Stimulated activated CD8-positive, alpha-beta memory T cell treated with anti-CD3 and anti-CD28 coated beads, Interleukin-4, amount 100 ng/mL, for 4 hours (primary cell): ENCODE data around the gene ITGB2.
A peak's percentile ranks its signal among the peaks of the same experiment; 100 is the strongest.
"Not testable (repeated sequence)": the region's sequence is repeated elsewhere in the genome, so short reads cannot be mapped to it uniquely, and the experiment has no call there.

Experiments used
- DNase-seq, 2 donors: peaks; one replicate each; pipeline ENCODE4 v3.0.0-alpha.2; 2020; ENCODE audit warnings: low read depth in 2 of 2, low spot score in 1 of 2

The ITGB2 gene

GRCh38 chr21:44942566-44942965, 21.9 kb upstream of the ITGB2 start:
- DNase-seq, result no peak

- DNase-seq, result no peak
Observed at GRCh38 chr21:44941567-44941966, 20.9 kb upstream of the ITGB2 start.

- DNase-seq, result no peak
Observed at GRCh38 chr21:44940116-44940631, 19.5 kb upstream of the ITGB2 start.

- peak; percentile 48 to 60 for DNase-seq
Observed at GRCh38 chr21:44939532-44940115, 18.9 kb upstream of the ITGB2 start, which contains the start of gene SLX9. TSS of gene SLX9 (plus strand) at chr21:44940029. CDS start at chr21:44940058, 29 bp downstream.

GRCh38 chr21:44938772-44939531, 18.3 kb upstream of the ITGB2 start:
- DNase-seq, result no peak

GRCh38 chr21:44935533-44935927, 14.8 kb upstream of the ITGB2 start:
- DNase-seq, result no peak

- no peak for DNase-seq
Observed at GRCh38 chr21:44934797-44935532, 14.3 kb upstream of the ITGB2 start.

- DNase-seq, result no peak
Observed at GRCh38 chr21:44934276-44934675, 13.6 kb upstream of the ITGB2 start.

GRCh38 chr21:44933918-44934260, 13.2 kb upstream of the ITGB2 start:
- DNase-seq, result no peak

- DNase-seq, result no peak
Observed at GRCh38 chr21:44933199-44933917, 12.7 kb upstream of the ITGB2 start.

GRCh38 chr21:44932408-44933181, 11.9 kb upstream of the ITGB2 start:
- no peak for DNase-seq

- no peak for DNase-seq
Observed at GRCh38 chr21:44931501-44932407, 11.1 kb upstream of the ITGB2 start.

- no peak for DNase-seq
Observed at GRCh38 chr21:44931137-44931500, 10.4 kb upstream of the ITGB2 start.

GRCh38 chr21:44930543-44930981, 9.9 kb upstream of the ITGB2 start:
- DNase-seq, result peak; percentile 38 to 71

GRCh38 chr21:44929799-44930542, 9.3 kb upstream of the ITGB2 start:
- no peak for DNase-seq

- no peak for DNase-seq
Observed at GRCh38 chr21:44929242-44929798, 8.6 kb upstream of the ITGB2 start.

GRCh38 chr21:44928500-44929241, 8.0 kb upstream of the ITGB2 start:
- not testable (repeated sequence) for DNase-seq
